ENCODE data around the gene IGSF23.
"Not testable (repeated sequence)": the region's sequence is repeated elsewhere in the genome, so short reads cannot be mapped to it uniquely, and the experiment has no call there.

IGSF23 gene

GRCh38 chr19:44666852-44667556 lies 53.6 kb downstream of the IGSF23 start:
- Histone ChIP-seq H3K27me3 (ENCODE audit: control insufficient read depth in 1 of 2, insufficient read depth in 2 of 2, low read length in 2 of 2) (no peaks in the 10 kb centered on the region), H3K27ac (ENCODE audit: low read length) (no peak overlapping the region)

GRCh38 chr19:44668985-44669764 lies 55.8 kb downstream of the IGSF23 start:
- Histone ChIP-seq H3K4me3 (ENCODE audit: low read length in 2 of 2) (no peak overlapping the region), H3K9ac (ENCODE audit: low read length in 2 of 2) (no peak overlapping the region), H3K4me1 (ENCODE audit: control insufficient read depth, insufficient read depth, low read length) (no peaks in the 10 kb centered on the region), H3K36me3 (ENCODE audit: control insufficient read depth in 2 of 2, insufficient read depth in 2 of 2, low read length in 2 of 2) (peaks cover 0 to 2% of the 10 kb centered on the region in 2 donors), H3K27ac (ENCODE audit: low read length) (no peak overlapping the region), H3K27me3 (ENCODE audit: control insufficient read depth in 1 of 2, insufficient read depth in 2 of 2, low read length in 2 of 2) (no peaks in the 10 kb centered on the region), H3K9me3 (ENCODE audit: control insufficient read depth in 2 of 2, low read length in 2 of 2) (no peaks in the 10 kb centered on the region)

More at GRCh38 chr19:44666852-44667556, 53.6 kb downstream of the IGSF23 start:
- H3K36me3 ChIP-seq (ENCODE audit: control insufficient read depth in 2 of 2, insufficient read depth in 2 of 2, low read length in 2 of 2), result peaks cover 6 to 7% of the 10 kb centered on the region in 2 donors
- no peaks in the 10 kb centered on the region for H3K9me3 ChIP-seq (ENCODE audit: control insufficient read depth in 2 of 2, low read length in 2 of 2)
- H3K4me3 ChIP-seq (ENCODE audit: low read length in 2 of 2), result no peak overlapping the region
- H3K4me1 ChIP-seq (ENCODE audit: control insufficient read depth, insufficient read depth, low read length), result no peaks in the 10 kb centered on the region
- H3K9ac ChIP-seq (ENCODE audit: low read length in 2 of 2), result no peak overlapping the region

GRCh38 chr19:44670027-44670426 lies 56.7 kb downstream of the IGSF23 start:
- H3K36me3 ChIP-seq (ENCODE audit: control insufficient read depth in 2 of 2, insufficient read depth in 2 of 2, low read length in 2 of 2); H3K9ac ChIP-seq (ENCODE audit: low read length in 2 of 2); H3K4me1 ChIP-seq (ENCODE audit: control insufficient read depth, insufficient read depth, low read length); H3K9me3 ChIP-seq (ENCODE audit: control insufficient read depth in 2 of 2, low read length in 2 of 2); H3K27ac ChIP-seq (ENCODE audit: low read length); H3K4me3 ChIP-seq (ENCODE audit: low read length in 2 of 2); H3K27me3 ChIP-seq (ENCODE audit: control insufficient read depth in 1 of 2, insufficient read depth in 2 of 2, low read length in 2 of 2): not testable (repeated sequence)

GRCh38 chr19:44671400-44671799 lies 58.0 kb downstream of the IGSF23 start, which contains the start of gene CEACAM19:
TSS of gene CEACAM19 (plus strand) at chr19:44671482. CDS start at chr19:44671932, 450 bp downstream.
- Histone ChIP-seq H3K9me3 (ENCODE audit: control insufficient read depth in 2 of 2, low read length in 2 of 2) (no peaks in the 10 kb centered on the region), H3K4me3 (ENCODE audit: low read length in 2 of 2) (no peak within 1 kb of the TSS), H3K36me3 (ENCODE audit: control insufficient read depth in 2 of 2, insufficient read depth in 2 of 2, low read length in 2 of 2) (peaks cover 2 to 4% of the 10 kb centered on the region in 2 donors), H3K9ac (ENCODE audit: low read length in 2 of 2) (no peak within 1 kb of the TSS), H3K27ac (ENCODE audit: low read length) (no peak within 1 kb of the TSS), H3K27me3 (ENCODE audit: control insufficient read depth in 1 of 2, insufficient read depth in 2 of 2, low read length in 2 of 2) (no peaks in the 10 kb centered on the region), H3K4me1 (ENCODE audit: control insufficient read depth, insufficient read depth, low read length) (no peaks in the 10 kb centered on the region)

GRCh38 chr19:44672226-44672625 lies 58.9 kb downstream of the IGSF23 start:
- Histone ChIP-seq H3K27me3 (ENCODE audit: control insufficient read depth in 1 of 2, insufficient read depth in 2 of 2, low read length in 2 of 2) (no peaks in the 10 kb centered on the region), H3K27ac (ENCODE audit: low read length) (no peak overlapping the region), H3K9ac (ENCODE audit: low read length in 2 of 2) (no peak overlapping the region), H3K36me3 (ENCODE audit: control insufficient read depth in 2 of 2, insufficient read depth in 2 of 2, low read length in 2 of 2) (peaks cover 4 to 8% of the 10 kb centered on the region in 2 donors), H3K4me3 (ENCODE audit: low read length in 2 of 2) (no peak overlapping the region), H3K4me1 (ENCODE audit: control insufficient read depth, insufficient read depth, low read length) (no peaks in the 10 kb centered on the region), H3K9me3 (ENCODE audit: control insufficient read depth in 2 of 2, low read length in 2 of 2) (no peaks in the 10 kb centered on the region)

GRCh38 chr19:44673510-44673909 lies 60.1 kb downstream of the IGSF23 start:
- no peak overlapping the region for H3K27ac ChIP-seq (ENCODE audit: low read length)

GRCh38 chr19:44675521-44675920 lies 62.2 kb downstream of the IGSF23 start:
- Histone ChIP-seq H3K27ac (ENCODE audit: low read length) (no peak overlapping the region), H3K36me3 (ENCODE audit: control insufficient read depth in 2 of 2, insufficient read depth in 2 of 2, low read length in 2 of 2) (peaks cover 7 to 10% of the 10 kb centered on the region in 2 donors)

More at GRCh38 chr19:44673510-44673909, 60.1 kb downstream of the IGSF23 start:
- Histone ChIP-seq H3K36me3 (ENCODE audit: control insufficient read depth in 2 of 2, insufficient read depth in 2 of 2, low read length in 2 of 2) (peaks cover 4 to 10% of the 10 kb centered on the region in 2 donors), H3K9ac (ENCODE audit: low read length in 2 of 2) (no peak overlapping the region), H3K4me1 (ENCODE audit: control insufficient read depth, insufficient read depth, low read length) (no peaks in the 10 kb centered on the region), H3K27me3 (ENCODE audit: control insufficient read depth in 1 of 2, insufficient read depth in 2 of 2, low read length in 2 of 2) (no peaks in the 10 kb centered on the region), H3K9me3 (ENCODE audit: control insufficient read depth in 2 of 2, low read length in 2 of 2) (no peaks in the 10 kb centered on the region), H3K4me3 (ENCODE audit: low read length in 2 of 2) (no peak overlapping the region)

GRCh38 chr19:44677019-44677811 lies 63.9 kb downstream of the IGSF23 start:
- H3K36me3 ChIP-seq (ENCODE audit: control insufficient read depth in 2 of 2, insufficient read depth in 2 of 2, low read length in 2 of 2), result peaks cover 7 to 10% of the 10 kb centered on the region in 2 donors
- H3K9me3 ChIP-seq (ENCODE audit: control insufficient read depth in 2 of 2, low read length in 2 of 2), result no peaks in the 10 kb centered on the region
- no peaks in the 10 kb centered on the region for H3K27me3 ChIP-seq (ENCODE audit: control insufficient read depth in 1 of 2, insufficient read depth in 2 of 2, low read length in 2 of 2)
- no peak overlapping the region for H3K9ac ChIP-seq (ENCODE audit: low read length in 2 of 2)
- H3K4me3 ChIP-seq (ENCODE audit: low read length in 2 of 2), result no peak overlapping the region
- no peak overlapping the region for H3K27ac ChIP-seq (ENCODE audit: low read length)
- no peaks in the 10 kb centered on the region for H3K4me1 ChIP-seq (ENCODE audit: control insufficient read depth, insufficient read depth, low read length)

More at GRCh38 chr19:44675521-44675920, 62.2 kb downstream of the IGSF23 start:
- H3K9ac ChIP-seq (ENCODE audit: low read length in 2 of 2), result no peak overlapping the region
- no peaks in the 10 kb centered on the region for H3K4me1 ChIP-seq (ENCODE audit: control insufficient read depth, insufficient read depth, low read length)
- H3K4me3 ChIP-seq (ENCODE audit: low read length in 2 of 2), result no peak overlapping the region
- no peaks in the 10 kb centered on the region for H3K27me3 ChIP-seq (ENCODE audit: control insufficient read depth in 1 of 2, insufficient read depth in 2 of 2, low read length in 2 of 2)
- H3K9me3 ChIP-seq (ENCODE audit: control insufficient read depth in 2 of 2, low read length in 2 of 2), result no peaks in the 10 kb centered on the region

- H3K4me3 ChIP-seq (ENCODE audit: low read length in 2 of 2), result no peak overlapping the region
- peaks cover 3 to 13% of the 10 kb centered on the region in 2 donors for H3K36me3 ChIP-seq (ENCODE audit: control insufficient read depth in 2 of 2, insufficient read depth in 2 of 2, low read length in 2 of 2)
- no peaks in the 10 kb centered on the region for H3K9me3 ChIP-seq (ENCODE audit: control insufficient read depth in 2 of 2, low read length in 2 of 2)
Measured at GRCh38 chr19:44680536-44680935, 67.2 kb downstream of the IGSF23 start.

GRCh38 chr19:44681992-44682790 lies 68.8 kb downstream of the IGSF23 start:
- Histone ChIP-seq H3K9ac (ENCODE audit: low read length in 2 of 2) (no peak overlapping the region), H3K36me3 (ENCODE audit: control insufficient read depth in 2 of 2, insufficient read depth in 2 of 2, low read length in 2 of 2) (peaks cover 3 to 6% of the 10 kb centered on the region in 2 donors), H3K27me3 (ENCODE audit: control insufficient read depth in 1 of 2, insufficient read depth in 2 of 2, low read length in 2 of 2) (no peaks in the 10 kb centered on the region), H3K9me3 (ENCODE audit: control insufficient read depth in 2 of 2, low read length in 2 of 2) (no peaks in the 10 kb centered on the region), H3K27ac (ENCODE audit: low read length) (no peak overlapping the region), H3K4me3 (ENCODE audit: low read length in 2 of 2) (no peak overlapping the region), H3K4me1 (ENCODE audit: control insufficient read depth, insufficient read depth, low read length) (peaks cover 5% of the 10 kb centered on the region)

More at GRCh38 chr19:44680536-44680935, 67.2 kb downstream of the IGSF23 start:
- H3K27me3 ChIP-seq (ENCODE audit: control insufficient read depth in 1 of 2, insufficient read depth in 2 of 2, low read length in 2 of 2), result no peaks in the 10 kb centered on the region
- H3K27ac ChIP-seq (ENCODE audit: low read length), result no peak overlapping the region
- no peak overlapping the region for H3K9ac ChIP-seq (ENCODE audit: low read length in 2 of 2)
- peaks cover 5% of the 10 kb centered on the region for H3K4me1 ChIP-seq (ENCODE audit: control insufficient read depth, insufficient read depth, low read length)

All from stomach smooth muscle (tissue), 2 donors.